NB4 (cell line): ENCODE results near the gene ATG4B.

ENCODE experiments used
- DNase-seq: peaks from one replicate; pipeline ENCODE4 v3.0.0; 2010; ENCODE audit warnings: low read depth
- H3K4me3 ChIP-seq: one replicate; pipeline ENCODE4 v1.5.1; 2011; ENCODE audit warnings: mild to moderate bottlenecking, low read depth, low read length, moderate library complexity
- CTCF ChIP-seq: IDR thresholded peaks from one replicate; pipeline ENCODE4 v1.5.1; 2012; ENCODE audit warnings: low read depth, low read length
- MAX ChIP-seq: IDR thresholded peaks from 2 replicates; pipeline ENCODE4 v1.6.1; 2011; ENCODE audit warnings: low read depth, low read length
- MYC ChIP-seq: IDR thresholded peaks from 2 replicates; pipeline ENCODE4 v1.6.1; 2011; ENCODE audit warnings: low read depth, low read length
- POLR2A ChIP-seq: IDR thresholded peaks from 2 replicates; pipeline ENCODE4 v1.6.1; 2011; ENCODE audit warnings: mild to moderate bottlenecking; ENCODE audit not compliant: insufficient read length; ENCODE audit errors: extremely low read depth

ATG4B gene

GRCh38 chr2:241706537-241706936, 69.0 kb downstream of the ATG4B start:
- TF ChIP-seq MAX (no peak), POLR2A (no peak), MYC (no peak), CTCF (no peak)

GRCh38 chr2:241708879-241709278, 71.4 kb downstream of the ATG4B start:
- no peak overlapping the region for H3K4me3 ChIP-seq
- TF ChIP-seq MYC = no peak
- no peak for TF ChIP-seq POLR2A
- TF ChIP-seq MAX = no peak
- TF ChIP-seq CTCF = no peak
- no peak for DNase-seq

More at GRCh38 chr2:241706537-241706936, 69.0 kb downstream of the ATG4B start:
- no peak overlapping the region for H3K4me3 ChIP-seq
- DNase-seq = no peak

- no peak for TF ChIP-seq MYC
- TF ChIP-seq MAX = no peak
- TF ChIP-seq POLR2A = no peak
- no peak for TF ChIP-seq CTCF
- H3K4me3 ChIP-seq = no peak overlapping the region
- no peak for DNase-seq
Observed at GRCh38 chr2:241719093-241719492, 81.6 kb downstream of the ATG4B start.

- no peak for TF ChIP-seq MAX
- no peak for TF ChIP-seq MYC
- TF ChIP-seq POLR2A = no peak
- no peak for TF ChIP-seq CTCF
- no peak overlapping the region for H3K4me3 ChIP-seq
- DNase-seq = no peak
Observed at GRCh38 chr2:241720099-241720498, 82.6 kb downstream of the ATG4B start.

GRCh38 chr2:241720560-241720959, 83.1 kb downstream of the ATG4B start:
- TF ChIP-seq POLR2A (no peak), MAX (no peak), MYC (no peak), CTCF (no peak)
- no peak overlapping the region for H3K4me3 ChIP-seq
- no peak for DNase-seq

- no peak overlapping the region for H3K4me3 ChIP-seq
- DNase-seq = no peak
- no peak for TF ChIP-seq MAX
- TF ChIP-seq POLR2A = no peak
- no peak for TF ChIP-seq MYC
- no peak for TF ChIP-seq CTCF
Observed at GRCh38 chr2:241721852-241722251, 84.4 kb downstream of the ATG4B start.
